Measurements from ENCODE around the gene RUNX2.

RUNX2 gene

DNA sequence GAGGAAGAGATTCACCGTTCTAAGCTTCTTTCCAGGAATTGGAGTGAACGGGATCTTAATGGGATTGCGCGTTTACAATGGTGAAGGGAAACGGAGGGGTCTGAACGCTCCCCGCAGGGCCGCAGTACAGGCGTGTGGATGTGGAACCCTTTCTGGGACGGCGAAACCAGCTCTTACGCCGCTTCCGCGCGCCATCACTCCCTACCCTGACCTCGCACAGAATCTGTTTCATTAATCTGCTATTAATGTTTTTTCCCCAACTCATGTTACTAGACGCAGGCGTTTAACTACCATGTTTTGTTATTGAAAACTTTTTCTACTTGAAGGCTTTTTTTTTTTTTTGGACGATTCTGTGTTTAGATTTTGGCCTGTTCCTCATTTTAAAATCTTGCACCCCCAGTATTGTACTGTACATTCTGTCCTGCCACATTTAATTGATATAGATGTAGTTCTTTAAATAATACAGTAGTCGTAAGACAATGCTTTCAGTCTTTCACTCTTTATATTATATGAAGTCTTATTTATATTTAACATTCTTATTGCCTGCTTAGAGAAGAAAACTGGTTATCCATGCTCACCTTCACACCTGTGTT, 50.3 kb downstream of the RUNX2 start:
- FAIRE-seq (no peak), DNase-seq (ENCODE audit: insufficient read length) (no peak)
- TF ChIP-seq POLR2A (IDR thresholded peaks at IDR 0.05; ENCODE audit: low read depth, low read length) (no peak), POLR2AphosphoS5 (IDR thresholded peaks at IDR 0.05; ENCODE audit: low read depth, low read length) (no peak), TAF1 (IDR thresholded peaks at IDR 0.05; ENCODE audit: borderline replicate concordance, low read depth, low read length) (no peak)

DNA sequence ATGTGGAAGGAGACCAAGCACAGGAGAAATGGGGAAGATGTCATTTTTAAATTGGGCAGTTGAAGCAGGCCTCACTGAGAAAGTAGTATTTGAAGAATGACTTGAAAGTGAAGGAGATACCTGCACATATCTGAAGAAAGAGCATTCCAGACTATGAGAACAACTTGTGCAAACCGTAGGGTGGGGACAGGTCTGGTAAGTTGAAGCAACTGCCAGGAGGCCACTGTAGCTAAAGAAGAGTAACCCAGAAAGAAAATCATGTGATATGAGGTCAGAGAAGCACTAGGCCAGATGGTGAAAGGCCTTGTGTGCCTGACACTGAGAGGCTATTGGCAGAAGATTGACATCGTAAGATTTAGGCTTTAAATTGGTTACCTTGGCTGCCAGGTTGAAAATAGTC, 54.3 kb downstream of the RUNX2 start:
- FAIRE-seq (no peak), DNase-seq (ENCODE audit: insufficient read length) (no peak)
- TF ChIP-seq POLR2AphosphoS5 (IDR thresholded peaks at IDR 0.05; ENCODE audit: low read depth, low read length) (no peak), POLR2A (IDR thresholded peaks at IDR 0.05; ENCODE audit: low read depth, low read length) (no peak), TAF1 (IDR thresholded peaks at IDR 0.05; ENCODE audit: borderline replicate concordance, low read depth, low read length) (no peak)

DNA sequence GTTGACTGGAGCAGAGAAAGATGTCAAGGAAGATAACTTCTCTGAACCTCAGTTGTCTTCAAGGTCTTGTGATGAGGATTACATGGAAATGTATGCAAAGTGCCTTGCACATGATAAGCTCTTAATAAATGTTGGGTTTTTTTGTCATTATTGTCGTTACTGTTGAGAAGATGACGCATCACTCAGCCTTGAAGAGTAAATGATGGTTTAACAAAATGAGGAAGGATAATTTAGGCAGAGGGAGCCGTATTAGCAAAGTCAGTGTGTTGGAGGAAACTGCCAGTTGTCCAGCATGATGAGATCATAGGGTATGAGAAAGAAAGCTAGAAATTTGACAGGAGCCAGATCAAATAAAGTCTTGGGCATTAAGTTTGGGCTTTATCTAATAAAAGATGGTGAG, 58.4 kb downstream of the RUNX2 start:
- no peak for FAIRE-seq
- TF ChIP-seq TAF1 (IDR thresholded peaks at IDR 0.05; ENCODE audit: borderline replicate concordance, low read depth, low read length) (no peak), POLR2A (IDR thresholded peaks at IDR 0.05; ENCODE audit: low read depth, low read length) (no peak), POLR2AphosphoS5 (IDR thresholded peaks at IDR 0.05; ENCODE audit: low read depth, low read length) (no peak)
- no peak for DNase-seq (ENCODE audit: insufficient read length)

DNA sequence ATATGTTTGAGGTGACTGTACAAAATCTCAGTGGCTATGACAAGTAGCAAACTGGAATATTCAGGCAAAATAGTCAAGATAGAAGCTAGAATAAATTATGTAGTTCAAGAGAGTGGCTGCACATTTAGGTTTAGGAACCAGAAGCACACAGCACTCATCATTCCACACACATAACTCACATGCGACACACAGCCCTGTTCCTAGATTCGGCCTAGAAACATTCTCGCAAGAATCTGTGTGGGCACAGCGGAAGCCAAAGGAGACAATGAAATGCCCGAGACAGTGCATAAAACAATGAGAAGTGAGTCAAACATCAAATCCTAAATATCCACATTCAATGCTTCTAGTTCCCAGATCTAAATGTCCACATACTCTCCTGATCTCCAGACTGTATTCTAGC, 59.1 kb downstream of the RUNX2 start:
- FAIRE-seq = no peak
- no peak for TF ChIP-seq TAF1 (IDR thresholded peaks at IDR 0.05; ENCODE audit: borderline replicate concordance, low read depth, low read length)
- no peak for TF ChIP-seq POLR2AphosphoS5 (IDR thresholded peaks at IDR 0.05; ENCODE audit: low read depth, low read length)
- no peak for TF ChIP-seq POLR2A (IDR thresholded peaks at IDR 0.05; ENCODE audit: low read depth, low read length)

DNA sequence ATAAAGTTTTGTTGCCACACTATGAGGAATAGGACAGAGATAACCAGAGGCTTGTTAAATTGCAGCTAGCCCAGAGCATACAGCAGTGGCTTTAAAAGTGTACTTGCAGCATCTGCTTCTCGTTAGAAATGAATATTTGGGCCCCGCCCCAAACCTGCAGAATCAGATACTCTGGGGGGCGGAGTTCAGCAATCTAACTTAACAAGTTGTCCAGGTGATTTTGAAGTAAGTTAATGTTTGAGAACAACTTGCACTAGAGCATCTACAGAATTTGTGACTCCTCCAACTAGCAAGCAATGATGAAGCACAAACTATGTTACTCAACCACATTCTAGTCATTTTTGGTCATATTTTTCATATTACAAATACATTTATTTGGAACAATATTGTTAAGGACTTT, 60.2 kb downstream of the RUNX2 start:
- no peak for DNase-seq (ENCODE audit: insufficient read length)
- FAIRE-seq = no peak
- TF ChIP-seq TAF1 (IDR thresholded peaks at IDR 0.05; ENCODE audit: borderline replicate concordance, low read depth, low read length) = no peak
- TF ChIP-seq POLR2AphosphoS5 (IDR thresholded peaks at IDR 0.05; ENCODE audit: low read depth, low read length) = no peak
- no peak for TF ChIP-seq POLR2A (IDR thresholded peaks at IDR 0.05; ENCODE audit: low read depth, low read length)

More for the DNA sequence above, 59.1 kb downstream of the RUNX2 start:
- no peak for DNase-seq (ENCODE audit: insufficient read length)

DNA sequence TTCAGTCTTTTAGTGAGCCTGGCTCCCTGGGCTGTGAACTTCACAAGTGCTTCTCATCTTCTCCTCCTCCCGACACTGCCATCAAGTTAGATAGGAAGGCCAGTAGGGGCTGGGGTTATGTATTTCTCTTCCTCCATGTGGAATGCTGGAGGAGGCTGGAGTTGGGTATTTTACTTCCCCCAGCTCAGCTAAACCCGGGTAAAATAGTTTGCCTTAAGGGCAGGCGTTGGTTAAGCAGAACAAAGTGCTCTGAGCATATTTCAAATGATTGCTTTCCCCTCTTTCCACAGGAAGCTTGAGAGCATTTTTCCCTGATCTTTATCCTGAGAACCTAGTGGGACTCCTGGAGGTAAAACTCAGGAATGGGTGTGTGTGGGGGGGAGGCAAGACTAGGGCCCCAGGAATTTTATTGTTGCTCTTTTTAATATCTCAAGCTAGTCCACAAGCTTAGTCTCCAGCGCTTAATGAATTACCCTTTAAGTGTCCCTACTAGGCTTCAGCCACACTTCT, 66.5 kb downstream of the RUNX2 start:
- DNase-seq (ENCODE audit: insufficient read length) = no peak
- no peak for FAIRE-seq

DNA sequence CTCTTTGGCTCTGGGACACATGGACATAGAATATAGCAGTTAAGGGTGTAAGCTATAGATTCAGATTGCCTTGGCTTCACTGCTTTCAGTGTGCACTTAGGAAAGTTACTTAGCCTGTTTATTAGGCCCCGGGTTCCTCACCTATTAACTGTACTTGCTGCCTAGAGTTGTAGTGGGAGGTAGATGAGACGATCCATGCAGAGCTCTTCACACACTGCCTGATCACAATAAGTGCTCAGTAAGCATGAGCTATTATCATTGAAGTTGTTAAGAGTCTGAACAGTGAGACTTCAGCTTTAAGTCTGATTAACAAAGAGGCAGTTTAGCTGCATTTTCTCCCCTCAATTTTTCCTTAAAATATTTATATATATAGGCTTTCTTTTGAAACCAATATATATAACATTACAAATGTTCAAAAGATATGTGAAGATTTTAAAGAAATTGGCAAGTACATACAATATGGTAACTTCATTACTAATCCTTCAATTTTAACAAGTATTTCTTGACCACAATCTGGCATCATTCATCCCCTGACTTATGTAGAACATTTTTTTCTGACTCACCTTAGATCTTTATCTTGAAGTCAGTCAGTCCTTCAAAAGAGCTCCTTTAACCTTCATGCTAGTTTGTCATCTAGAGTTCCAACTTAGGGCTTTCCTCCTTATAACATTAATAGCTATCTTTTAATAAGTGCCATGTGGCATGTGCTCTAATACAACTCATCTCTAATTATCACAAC, 70.1 kb downstream of the RUNX2 start:
- no peak for FAIRE-seq
- TF ChIP-seq POLR2AphosphoS5 (IDR thresholded peaks at IDR 0.05; ENCODE audit: low read depth, low read length) (no peak), POLR2A (IDR thresholded peaks at IDR 0.05; ENCODE audit: low read depth, low read length) (no peak), TAF1 (IDR thresholded peaks at IDR 0.05; ENCODE audit: borderline replicate concordance, low read depth, low read length) (no peak)
- DNase-seq (ENCODE audit: insufficient read length) = no peak

More for the DNA sequence above, 66.5 kb downstream of the RUNX2 start:
- TF ChIP-seq POLR2A (IDR thresholded peaks at IDR 0.05; ENCODE audit: low read depth, low read length) = no peak
- no peak for TF ChIP-seq POLR2AphosphoS5 (IDR thresholded peaks at IDR 0.05; ENCODE audit: low read depth, low read length)
- no peak for TF ChIP-seq TAF1 (IDR thresholded peaks at IDR 0.05; ENCODE audit: borderline replicate concordance, low read depth, low read length)

DNA sequence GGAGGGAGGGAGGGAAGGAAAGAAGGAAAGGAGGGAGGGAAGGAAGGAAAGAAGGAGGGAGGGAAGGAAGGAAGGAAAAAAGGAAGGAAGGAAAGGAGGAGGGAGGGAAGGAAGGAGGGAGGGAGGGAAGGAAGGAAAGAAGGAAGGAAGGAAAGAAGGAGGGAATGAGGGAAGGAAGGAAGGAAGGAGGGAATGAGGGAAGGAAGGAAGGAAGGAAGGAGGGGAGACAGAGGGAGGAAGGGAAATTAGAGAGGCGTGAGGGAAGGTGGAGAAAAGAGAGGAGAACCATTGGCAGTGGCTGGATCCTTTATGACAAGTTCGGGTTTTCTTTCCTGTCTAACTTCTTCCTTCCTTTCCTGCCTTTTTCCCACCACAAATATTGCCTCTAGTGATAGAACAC, 71.9 kb downstream of the RUNX2 start:
- no peak for TF ChIP-seq POLR2AphosphoS5 (IDR thresholded peaks at IDR 0.05; ENCODE audit: low read depth, low read length)
- no peak for TF ChIP-seq TAF1 (IDR thresholded peaks at IDR 0.05; ENCODE audit: borderline replicate concordance, low read depth, low read length)
- no peak for TF ChIP-seq POLR2A (IDR thresholded peaks at IDR 0.05; ENCODE audit: low read depth, low read length)
- FAIRE-seq = no peak
- DNase-seq (ENCODE audit: insufficient read length) = no peak

DNA sequence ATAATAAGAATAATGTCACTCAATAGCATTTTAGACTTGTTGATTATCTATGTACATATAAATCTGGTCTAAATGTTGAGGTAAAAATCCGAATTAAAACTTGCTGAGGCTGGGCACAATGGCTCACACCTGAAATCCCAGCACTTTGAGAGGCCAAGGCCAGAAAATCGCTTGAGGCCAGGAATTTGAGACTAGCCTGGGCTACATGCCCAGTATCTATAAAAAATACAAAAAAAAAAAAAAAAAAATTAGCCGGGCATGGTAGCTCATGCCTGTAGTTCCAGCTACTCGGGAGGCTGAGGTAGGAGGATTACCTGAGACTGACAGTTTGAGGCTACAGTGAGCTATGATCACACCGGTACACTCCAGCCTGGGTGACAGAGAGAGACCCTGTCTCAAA, 83.8 kb downstream of the RUNX2 start:
- FAIRE-seq (no peak), DNase-seq (ENCODE audit: insufficient read length) (no peak)
- no peak for TF ChIP-seq TAF1 (IDR thresholded peaks at IDR 0.05; ENCODE audit: borderline replicate concordance, low read depth, low read length)

DNA sequence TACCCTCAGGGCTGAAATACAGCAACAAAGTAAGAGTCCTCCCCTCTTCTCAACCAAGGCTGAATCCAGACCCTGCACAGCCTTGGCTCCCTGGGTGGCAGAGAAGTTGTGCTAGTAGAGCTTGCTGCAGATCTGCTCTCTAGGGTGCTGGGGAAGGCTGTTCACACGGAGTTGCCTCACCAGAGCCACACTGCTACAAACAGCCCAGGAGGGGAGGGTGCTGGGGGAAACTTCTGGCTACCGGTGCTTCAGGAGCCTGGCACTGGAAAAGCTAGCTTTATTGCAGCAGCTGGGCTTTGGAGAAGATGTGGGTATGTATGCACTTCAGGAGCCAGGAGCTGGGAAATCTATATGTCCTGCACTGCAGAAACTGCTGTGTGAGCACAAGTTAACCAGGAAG, 87.2 kb downstream of the RUNX2 start:
- TF ChIP-seq POLR2AphosphoS5 (IDR thresholded peaks at IDR 0.05; ENCODE audit: low read depth, low read length) (no peak), POLR2A (IDR thresholded peaks at IDR 0.05; ENCODE audit: low read depth, low read length) (no peak), TAF1 (IDR thresholded peaks at IDR 0.05; ENCODE audit: borderline replicate concordance, low read depth, low read length) (no peak)
- no peak for DNase-seq (ENCODE audit: insufficient read length)
- FAIRE-seq = no peak

DNA sequence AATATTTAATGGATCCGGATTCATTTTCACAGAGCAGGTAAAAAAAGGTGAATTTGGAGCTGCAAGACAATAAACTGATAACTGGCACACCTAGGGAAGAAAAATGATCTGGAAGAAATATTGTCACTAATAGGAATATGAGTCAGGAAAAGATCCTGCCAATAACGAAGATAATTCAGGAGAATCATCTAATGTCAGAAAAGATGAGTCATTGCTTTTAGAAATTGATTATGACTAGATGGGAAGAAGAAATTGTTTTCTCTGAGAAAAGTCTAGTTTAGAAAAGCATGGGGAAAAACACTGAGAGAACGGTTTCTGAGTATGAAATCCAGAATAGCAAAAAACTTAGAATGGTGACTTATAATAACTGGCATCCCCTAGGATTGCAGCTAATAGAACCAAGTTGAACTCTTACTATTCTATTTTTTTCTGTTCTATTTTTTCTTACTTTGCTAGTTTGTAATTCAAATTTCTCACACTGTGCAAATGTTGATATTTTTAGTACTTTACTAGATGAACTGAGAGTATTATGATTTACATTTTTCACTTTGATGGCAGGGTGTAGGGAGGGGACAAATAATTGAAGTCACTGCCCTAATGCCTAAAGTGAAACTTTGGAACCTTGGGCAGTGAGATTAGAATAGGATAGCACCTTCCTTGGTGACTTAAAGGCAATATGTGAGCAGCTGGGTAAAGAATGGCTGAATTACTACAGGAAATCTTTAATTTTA, 87.8 kb downstream of the RUNX2 start:
- DNase-seq (ENCODE audit: insufficient read length) = no peak
- no peak for TF ChIP-seq POLR2AphosphoS5 (IDR thresholded peaks at IDR 0.05; ENCODE audit: low read depth, low read length)
- TF ChIP-seq TAF1 (IDR thresholded peaks at IDR 0.05; ENCODE audit: borderline replicate concordance, low read depth, low read length) = no peak
- TF ChIP-seq POLR2A (IDR thresholded peaks at IDR 0.05; ENCODE audit: low read depth, low read length) = no peak
- FAIRE-seq = no peak
